ENCODE measurements around the gene CFAP69.
"Not testable (repeated sequence)": the region's sequence is repeated elsewhere in the genome, so short reads cannot be mapped to it uniquely, and the experiment has no call there.

CFAP69 gene

GRCh38 chr7:90270431-90271178 is 25.6 kb downstream of the CFAP69 start:
- no peak for DNase-seq (ENCODE audit: low spot score)

- no peak for DNase-seq (ENCODE audit: low spot score)
These were observed 26.8 kb downstream of the CFAP69 start for GRCh38 chr7:90271753-90272152.

GRCh38 chr7:90272242-90272641 is 27.3 kb downstream of the CFAP69 start:
- no peak for DNase-seq (ENCODE audit: low spot score)

GRCh38 chr7:90274161-90274560 is 29.2 kb downstream of the CFAP69 start:
- DNase-seq (ENCODE audit: low spot score): no peak

GRCh38 chr7:90276033-90276728 is 31.2 kb downstream of the CFAP69 start:
- no peak for DNase-seq (ENCODE audit: low spot score)

GRCh38 chr7:90288154-90288553 is 43.2 kb downstream of the CFAP69 start:
- DNase-seq (ENCODE audit: low spot score): no peak

- DNase-seq (ENCODE audit: low spot score): no peak
These were observed 45.5 kb downstream of the CFAP69 start for GRCh38 chr7:90290244-90291113.

GRCh38 chr7:90298145-90299038 is 53.4 kb downstream of the CFAP69 start:
- peak; percentile 10 for DNase-seq (ENCODE audit: low spot score)

- DNase-seq (ENCODE audit: low spot score): no peak
These were observed 58.3 kb downstream of the CFAP69 start for GRCh38 chr7:90303241-90303640.

GRCh38 chr7:90309872-90310271 is 64.9 kb downstream of the CFAP69 start:
- DNase-seq (ENCODE audit: low spot score): no peak

- no peak for DNase-seq (ENCODE audit: low spot score)
These were observed 66.2 kb downstream of the CFAP69 start for GRCh38 chr7:90311175-90311574.

- DNase-seq (ENCODE audit: low spot score): no peak
These were observed 67.8 kb downstream of the CFAP69 start for GRCh38 chr7:90312745-90313144.

GRCh38 chr7:90313907-90314306 is 68.9 kb downstream of the CFAP69 start:
- DNase-seq (ENCODE audit: low spot score): no peak

GRCh38 chr7:90320014-90320413 is 75.0 kb downstream of the CFAP69 start:
- DNase-seq (ENCODE audit: low spot score): no peak

- no peak for DNase-seq (ENCODE audit: low spot score)
These were observed 75.4 kb downstream of the CFAP69 start for GRCh38 chr7:90320418-90320800.

GRCh38 chr7:90320801-90321494 is 76.0 kb downstream of the CFAP69 start, which contains the start of gene FAM237B:
TSS of gene FAM237B (minus strand) at chr7:90321304. CDS start at chr7:90319748, 1,556 bp downstream.
- DNase-seq (ENCODE audit: low spot score): no peak

- DNase-seq (ENCODE audit: low spot score): no peak
These were observed 77.9 kb downstream of the CFAP69 start for GRCh38 chr7:90322837-90323236.

- no peak for DNase-seq (ENCODE audit: low spot score)
These were observed 81.5 kb downstream of the CFAP69 start for GRCh38 chr7:90326500-90326899.

- DNase-seq (ENCODE audit: low spot score): no peak
These were observed 89.3 kb downstream of the CFAP69 start for GRCh38 chr7:90334193-90334843.

GRCh38 chr7:90334926-90335325 is 90.0 kb downstream of the CFAP69 start:
- not testable (repeated sequence) for DNase-seq (ENCODE audit: low spot score)

All from CD4-positive, alpha-beta T cell treated with Interleukin-15 for 4 hours (primary cell).